Activated CD4-positive, CD25-positive, alpha-beta regulatory T cell treated with anti-CD3 and anti-CD28 coated beads, Interleukin-2, amount 50 U/mL, for 72 hours (primary cell): ENCODE results near the gene ANKRD18B.
"Not testable (repeated sequence)": the region's sequence is repeated elsewhere in the genome, so short reads cannot be mapped to it uniquely, and the experiment has no call there.

Experiments used
- DNase-seq: peaks from one replicate; pipeline ENCODE4 v3.0.0; 2021

ANKRD18B gene

DNA sequence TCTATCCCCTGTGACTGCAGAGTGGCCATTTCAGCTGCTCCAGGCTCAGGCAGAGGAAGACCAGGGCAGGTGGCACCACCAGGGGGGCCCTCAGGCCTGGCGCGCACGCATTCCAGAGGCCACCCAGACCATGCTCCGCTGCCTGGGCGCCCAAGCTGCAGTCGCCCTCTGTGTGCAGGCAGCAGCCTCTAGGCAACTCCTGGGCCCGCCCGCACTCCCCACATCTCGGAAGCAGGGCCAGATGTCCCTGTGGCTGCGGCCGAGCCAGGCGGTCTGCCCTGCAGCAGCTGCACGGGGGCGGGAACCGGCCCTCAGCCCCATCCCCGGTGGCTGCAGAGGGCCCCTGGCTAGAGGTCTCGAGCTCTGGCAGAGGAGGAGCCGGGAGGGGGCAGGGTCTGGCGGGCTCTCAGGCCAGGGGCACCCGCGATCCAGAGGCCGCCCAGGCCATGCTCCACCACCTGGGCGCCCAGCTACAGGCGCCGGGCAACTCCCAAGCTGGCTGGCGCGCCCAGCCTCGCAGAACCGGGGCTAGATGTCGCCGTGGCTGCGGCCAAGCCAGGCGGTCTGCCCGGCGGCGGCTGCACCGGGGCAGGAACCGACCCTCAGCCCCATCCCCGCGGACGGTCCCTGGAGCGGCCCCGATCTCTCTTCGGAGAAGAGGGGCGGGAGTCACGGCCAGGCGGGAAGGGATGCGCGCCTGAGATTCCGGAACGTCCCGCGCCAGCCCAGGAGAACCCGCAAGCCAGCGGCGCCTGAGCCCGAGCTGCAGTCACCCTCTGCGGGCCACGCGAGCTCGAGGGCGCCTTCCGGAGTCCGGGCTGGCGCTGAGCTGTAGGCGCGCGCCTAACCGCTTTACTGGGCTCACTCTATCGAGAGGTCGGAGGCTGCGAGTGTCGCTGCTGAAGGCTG lies at the start of gene ANKRD18B:
ANKRD18B (plus strand) TSS at position 855 of the 909 bp plus-strand sequence. CDS start 239 bp downstream, outside the sequence.
- peak; percentile 44 for DNase-seq

- DNase-seq: no peak
These were observed 48.7 kb upstream of the ANKRD18B start for GRCh38 chr9:33475357-33475756.

DNA sequence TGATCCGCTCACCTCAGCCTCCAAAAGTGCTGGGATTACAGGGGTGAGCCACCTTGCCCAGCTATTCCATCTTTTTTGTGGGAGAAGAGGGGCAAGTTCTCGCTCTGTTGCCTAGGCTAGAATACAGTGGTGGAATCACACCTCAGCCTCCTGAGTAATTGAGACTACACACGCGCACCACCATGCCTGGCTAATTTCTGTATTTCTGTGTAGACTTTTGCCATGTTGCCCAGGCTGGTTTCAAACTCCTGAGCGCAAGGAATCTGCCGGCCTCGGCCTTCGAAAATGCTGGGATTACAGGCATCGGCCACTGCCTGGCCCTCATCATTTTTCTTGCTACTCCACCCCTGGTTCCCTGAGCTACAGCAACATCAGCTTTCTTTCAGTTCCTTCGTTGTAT lies 47.5 kb upstream of the ANKRD18B start:
- DNase-seq: no peak

GRCh38 chr9:33480106-33480505 lies 43.9 kb upstream of the ANKRD18B start:
- DNase-seq: no peak

GRCh38 chr9:33480976-33481375 lies 43.1 kb upstream of the ANKRD18B start:
- DNase-seq: no peak

DNA sequence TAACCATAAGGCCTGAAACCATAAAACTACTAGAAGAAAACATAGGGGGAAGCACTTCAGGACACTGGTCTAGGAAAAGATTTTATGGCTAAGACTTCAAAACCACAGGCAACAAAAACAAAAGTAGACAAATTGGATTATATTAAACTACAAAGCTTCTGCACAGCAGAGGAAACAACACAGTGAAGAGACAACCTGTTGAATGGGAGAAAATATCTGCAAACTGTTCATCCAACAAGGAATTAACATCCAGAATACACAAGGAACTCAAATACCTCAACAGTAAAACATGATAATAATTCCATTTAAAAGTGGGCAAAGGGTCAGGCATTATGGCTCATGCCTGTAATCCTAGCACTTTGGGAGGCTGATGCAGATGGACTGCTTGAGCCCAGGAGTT lies 38.7 kb upstream of the ANKRD18B start:
- not testable (repeated sequence) for DNase-seq

- DNase-seq: no peak
These were observed 35.0 kb upstream of the ANKRD18B start for GRCh38 chr9:33489066-33489465.

DNA sequence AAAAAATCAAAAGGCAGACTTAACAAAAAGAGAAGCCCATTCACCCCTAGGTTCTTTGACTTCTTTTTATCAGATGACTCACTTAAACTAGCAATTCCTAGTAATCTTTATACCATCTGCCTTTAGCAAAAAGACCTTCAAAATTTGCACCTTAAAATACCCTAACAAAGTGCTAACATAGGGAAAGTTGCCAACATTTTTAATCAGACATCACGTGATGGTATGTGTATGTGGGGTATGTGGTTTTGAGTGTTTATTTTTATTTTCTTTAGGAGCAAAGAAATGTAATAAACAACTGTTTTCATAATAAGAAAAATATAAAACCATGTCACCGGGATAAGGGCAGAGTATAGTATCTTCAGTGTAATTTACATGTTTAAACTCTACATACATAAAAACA lies 30.2 kb upstream of the ANKRD18B start:
- DNase-seq: not testable (repeated sequence)

- no peak for DNase-seq
These were observed 25.7 kb upstream of the ANKRD18B start for GRCh38 chr9:33498387-33498786.

DNA sequence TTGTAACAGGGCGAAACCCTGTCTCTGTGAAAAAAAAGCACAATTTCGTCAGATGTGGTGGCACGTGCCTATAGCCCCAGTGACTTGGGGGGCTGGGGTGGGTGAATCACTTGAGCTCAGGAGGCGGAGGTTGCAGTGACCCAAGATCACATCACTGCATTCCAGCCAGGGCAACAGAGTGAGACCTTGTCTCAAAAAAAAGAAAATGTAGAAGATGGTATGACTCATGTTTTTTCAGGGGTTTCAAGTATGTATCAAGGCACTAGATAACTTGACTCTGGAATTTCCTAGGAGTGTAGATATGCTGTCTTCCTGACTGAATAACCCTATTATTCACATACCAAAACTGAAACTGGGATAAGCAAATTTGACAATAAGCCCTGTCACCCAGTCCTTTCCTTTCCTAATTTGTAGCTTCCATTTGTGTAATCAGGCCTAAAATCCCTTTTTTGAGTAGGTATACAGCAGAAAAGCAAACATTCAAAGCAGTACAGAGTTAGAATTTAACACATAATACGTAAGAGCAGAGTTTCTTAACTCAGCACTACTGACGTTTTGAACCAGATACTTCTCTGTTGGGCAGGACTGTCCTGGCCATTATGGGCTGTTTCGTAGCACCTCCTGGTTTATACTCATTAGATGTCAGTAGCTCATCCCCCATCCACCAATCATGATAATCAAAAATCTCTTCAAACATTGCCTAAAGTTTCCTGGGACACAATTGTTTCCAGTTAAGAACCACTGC lies 17.3 kb upstream of the ANKRD18B start:
- no peak for DNase-seq

- peak; percentile 46 for DNase-seq
These were observed 13.5 kb upstream of the ANKRD18B start for GRCh38 chr9:33510262-33511183.

- DNase-seq: not testable (repeated sequence)
These were observed 12.9 kb upstream of the ANKRD18B start for GRCh38 chr9:33511184-33511517.

- not testable (repeated sequence) for DNase-seq
These were observed 11.5 kb upstream of the ANKRD18B start for GRCh38 chr9:33512535-33512934.

DNA sequence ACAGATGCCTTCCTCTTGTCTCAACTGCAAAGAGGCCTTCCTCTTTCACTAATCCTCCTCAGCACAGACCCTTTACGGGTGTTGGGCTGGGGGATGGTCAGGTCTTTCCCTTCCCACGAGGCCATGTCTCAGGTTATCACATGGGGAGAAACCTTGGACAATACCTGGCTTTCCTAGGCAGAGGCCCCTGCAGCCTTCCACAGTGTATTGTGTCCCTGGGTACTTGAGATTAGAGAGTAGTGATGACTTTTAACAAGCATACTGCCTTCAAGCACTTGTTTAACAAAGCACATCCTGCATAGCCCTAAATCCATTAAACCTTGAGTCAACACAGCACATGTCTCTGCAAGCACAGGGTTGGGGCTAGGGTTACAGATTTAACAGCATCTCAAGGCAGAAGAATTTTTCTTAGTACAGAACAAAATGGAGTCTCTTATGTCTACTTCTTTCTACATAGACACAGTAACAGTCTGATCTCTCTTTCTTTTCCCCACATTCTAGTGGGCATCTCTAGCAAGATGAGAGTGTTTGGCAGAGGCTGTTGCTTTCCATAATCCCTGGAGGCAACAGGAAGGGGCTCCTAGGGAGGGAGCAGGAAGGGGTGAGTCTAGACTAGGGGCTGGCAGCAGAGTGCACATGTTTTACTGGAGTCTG lies 8.6 kb upstream of the ANKRD18B start:
- DNase-seq: not testable (repeated sequence)

DNA sequence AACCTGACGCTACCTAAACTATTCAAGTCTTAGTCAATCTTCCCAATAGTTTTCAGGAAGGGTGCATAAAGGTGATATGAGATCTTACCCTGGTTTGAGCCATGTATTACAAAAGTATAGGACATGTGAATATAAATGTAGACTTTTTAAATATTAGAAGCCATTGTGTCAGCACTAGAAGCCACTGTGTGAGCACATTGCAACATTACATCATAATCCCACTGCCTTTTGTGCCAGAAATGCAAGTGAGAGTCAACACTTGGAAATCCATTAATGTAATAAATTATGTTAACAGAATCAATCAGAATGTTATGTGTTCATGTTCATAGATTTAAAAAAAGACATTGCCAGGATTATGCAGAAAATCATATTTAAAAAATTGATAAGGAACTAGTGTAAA lies 7.7 kb upstream of the ANKRD18B start:
- DNase-seq: not testable (repeated sequence)

DNA sequence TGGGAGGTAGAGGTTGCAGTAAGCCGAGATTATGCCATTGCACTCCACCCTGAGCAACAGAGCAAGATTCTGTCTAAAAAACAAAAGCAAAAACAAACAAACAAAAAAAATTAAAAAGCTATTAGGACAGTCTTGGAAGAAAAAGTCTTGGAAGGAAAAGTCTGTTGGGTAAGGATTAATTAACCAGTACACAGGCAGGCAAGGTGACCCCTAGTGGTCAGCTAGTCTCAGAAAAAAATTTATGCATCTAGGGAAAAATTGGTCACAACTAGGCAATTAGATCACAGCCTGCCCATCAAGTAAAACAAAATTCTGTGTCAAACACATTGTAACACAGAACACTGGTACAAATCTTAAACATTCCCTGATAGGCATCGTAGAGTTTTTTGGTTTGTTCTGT lies 6.7 kb upstream of the ANKRD18B start:
- DNase-seq: no peak

DNA sequence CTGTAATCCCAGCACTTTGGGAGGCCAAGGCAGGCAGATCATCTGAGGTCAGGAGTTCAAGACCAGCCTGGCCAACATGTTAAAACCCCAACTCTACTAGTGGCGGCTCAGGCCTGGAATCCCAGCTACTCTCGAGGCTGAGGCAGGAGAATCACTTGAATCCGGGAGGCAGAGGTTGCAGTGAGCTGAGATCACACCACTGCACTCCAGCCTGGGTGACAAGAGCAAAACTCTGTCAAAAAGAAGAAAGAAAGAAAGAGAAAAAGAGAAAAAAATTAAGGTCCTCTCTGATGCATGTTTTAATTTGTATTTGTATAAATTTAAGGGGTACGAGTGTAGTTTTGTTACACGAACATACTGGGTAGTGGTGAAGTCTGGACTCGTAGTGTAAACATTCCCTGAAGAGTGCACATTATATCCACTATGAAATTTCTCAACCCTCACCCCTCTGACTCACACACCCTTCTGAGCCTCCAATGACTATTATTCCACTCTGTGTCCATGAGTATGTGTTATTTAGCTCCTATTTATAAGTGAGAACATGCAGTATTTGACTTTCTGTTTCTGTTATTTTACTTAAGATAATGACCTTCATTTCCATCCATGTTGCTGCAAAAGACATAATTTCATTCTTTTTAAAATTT lies 6.0 kb upstream of the ANKRD18B start:
- not testable (repeated sequence) for DNase-seq

- DNase-seq: not testable (repeated sequence)
These were observed 2.2 kb upstream of the ANKRD18B start for GRCh38 chr9:33521861-33522260.

DNA sequence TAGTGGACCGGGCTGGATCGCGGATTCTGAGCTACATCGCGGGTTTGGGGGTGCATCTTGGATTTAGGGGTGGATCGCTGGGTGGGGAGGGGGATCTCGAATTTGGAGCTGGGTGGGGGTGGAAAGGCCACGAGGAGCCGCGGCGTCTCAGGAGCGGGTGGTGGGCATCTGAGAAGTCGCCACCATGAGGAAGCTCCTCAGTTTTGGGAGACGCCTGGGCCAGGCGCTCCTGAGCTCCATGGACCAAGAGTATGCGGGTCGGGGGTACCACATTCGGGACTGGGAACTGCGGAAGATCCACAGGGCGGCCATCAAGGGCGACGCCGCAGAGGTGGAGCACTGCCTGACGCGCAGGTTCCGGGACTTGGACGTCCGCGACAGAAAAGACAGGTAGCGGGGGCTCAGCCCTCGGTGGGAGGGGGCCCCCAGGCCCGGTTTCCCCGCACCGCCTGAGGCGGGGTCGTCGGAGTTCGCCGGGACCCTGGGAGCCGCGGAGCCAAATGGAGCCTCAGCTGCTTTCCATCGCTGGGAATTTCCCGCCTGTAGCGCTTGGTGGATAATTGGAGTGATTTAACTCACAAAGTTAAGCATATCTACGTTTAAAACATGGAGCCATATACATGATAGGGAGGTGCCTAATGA lies 376 bp downstream of the ANKRD18B start:
- DNase-seq: no peak

DNA sequence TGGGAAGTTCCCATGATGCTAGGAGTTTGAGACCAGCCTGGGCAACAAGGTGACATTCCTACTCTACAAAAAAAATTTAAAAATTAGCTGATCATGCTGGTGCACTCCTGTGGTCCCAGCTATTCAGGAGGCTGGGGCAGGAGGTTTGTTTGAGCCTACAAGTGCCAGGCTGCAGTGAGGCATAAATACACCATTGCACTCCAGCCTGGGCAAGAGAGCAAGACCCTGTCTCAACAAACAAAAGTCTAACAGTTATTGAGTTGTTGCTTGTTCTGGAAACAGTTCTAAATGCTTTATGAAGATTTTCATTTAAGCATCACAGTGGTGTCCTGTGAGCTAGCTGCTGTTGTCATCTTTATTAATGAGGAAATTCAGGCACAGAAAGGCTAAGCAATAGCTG lies 4.0 kb downstream of the ANKRD18B start:
- DNase-seq: not testable (repeated sequence)

- DNase-seq: not testable (repeated sequence)
These were observed 9.9 kb downstream of the ANKRD18B start for GRCh38 chr9:33533958-33534357.
